Measurements from ENCODE around the gene PNPLA7.

PNPLA7 gene

DNA sequence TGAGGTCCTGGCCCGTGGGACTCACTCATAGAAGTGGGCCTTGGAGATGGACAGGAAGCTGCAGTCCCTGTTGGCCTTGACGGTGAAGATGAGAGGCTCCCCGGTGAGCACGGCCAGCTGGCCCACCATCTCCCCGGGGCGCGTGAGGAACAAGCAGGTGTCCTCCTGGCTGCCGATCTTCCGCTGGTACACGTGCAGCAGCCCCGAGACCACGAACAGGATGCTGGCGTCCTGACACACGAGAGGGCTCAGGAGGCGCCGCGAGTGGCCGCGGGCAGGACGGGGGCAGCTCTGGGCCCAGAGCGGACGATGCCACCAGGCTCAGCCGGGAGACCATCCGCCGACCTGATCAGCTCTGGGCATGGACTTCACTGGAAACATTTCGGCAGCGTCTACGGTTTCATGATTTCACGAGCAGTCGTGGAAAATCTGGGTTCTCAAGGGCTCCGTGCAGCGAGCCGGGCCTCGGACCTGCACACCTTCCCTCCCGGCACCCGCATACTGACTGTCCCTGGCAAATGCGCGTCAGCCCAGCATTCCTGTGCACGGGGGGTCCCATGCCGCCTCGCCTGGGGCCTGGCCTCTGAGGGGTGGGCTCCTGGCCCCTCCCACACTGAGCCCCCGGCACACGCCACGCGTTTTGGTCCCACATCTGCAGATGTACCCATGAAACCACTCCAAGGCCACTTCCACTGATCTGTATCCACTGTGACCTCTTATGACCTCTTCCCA is 49.4 kb downstream of the PNPLA7 start:
- WGBS (ENCODE audit: insufficient coverage), result 92% methylated on average over 41 of the region's 45 CpGs
- H3K4me1 ChIP-seq (ENCODE audit: control extremely low read depth in 1 of 4, control insufficient read depth in 4 of 4, insufficient read depth in 4 of 4, low read length in 3 of 4), result no peaks in the 10 kb centered on the region
- no peak overlapping the region for H3K27ac ChIP-seq (ENCODE audit: insufficient read depth in 1 of 2, low read depth in 1 of 2, low read length in 2 of 2, poor library complexity in 1 of 2, severe bottlenecking in 2 of 2)
- DNase-seq, result no peak
- no peaks in the 10 kb centered on the region for H3K36me3 ChIP-seq (ENCODE audit: control insufficient read depth in 4 of 4, insufficient read depth in 4 of 4, low read length in 3 of 4)
- H3K27me3 ChIP-seq (replicated peaks in 2 of 5; ENCODE audit: control insufficient read depth in 4 of 5, insufficient read depth in 5 of 5, low read length in 4 of 5), result no peaks in the 10 kb centered on the region
- H3K4me3 ChIP-seq (ENCODE audit: control insufficient read depth in 1 of 7, extremely low read depth in 1 of 7, insufficient read depth in 4 of 7, low read depth in 2 of 7, low read length in 6 of 7), result no peak overlapping the region
- POLR2A ChIA-PET, result no interaction called here
- CTCF ChIA-PET, result no interaction called here
- peaks cover 0 to under 1% (median 0%) of the 10 kb centered on the region in 5 experiments for H3K9me3 ChIP-seq (ENCODE audit: control extremely low read depth in 1 of 5, control insufficient read depth in 4 of 5, insufficient read depth in 2 of 5, low read depth in 1 of 5, low read length in 4 of 5)

DNA sequence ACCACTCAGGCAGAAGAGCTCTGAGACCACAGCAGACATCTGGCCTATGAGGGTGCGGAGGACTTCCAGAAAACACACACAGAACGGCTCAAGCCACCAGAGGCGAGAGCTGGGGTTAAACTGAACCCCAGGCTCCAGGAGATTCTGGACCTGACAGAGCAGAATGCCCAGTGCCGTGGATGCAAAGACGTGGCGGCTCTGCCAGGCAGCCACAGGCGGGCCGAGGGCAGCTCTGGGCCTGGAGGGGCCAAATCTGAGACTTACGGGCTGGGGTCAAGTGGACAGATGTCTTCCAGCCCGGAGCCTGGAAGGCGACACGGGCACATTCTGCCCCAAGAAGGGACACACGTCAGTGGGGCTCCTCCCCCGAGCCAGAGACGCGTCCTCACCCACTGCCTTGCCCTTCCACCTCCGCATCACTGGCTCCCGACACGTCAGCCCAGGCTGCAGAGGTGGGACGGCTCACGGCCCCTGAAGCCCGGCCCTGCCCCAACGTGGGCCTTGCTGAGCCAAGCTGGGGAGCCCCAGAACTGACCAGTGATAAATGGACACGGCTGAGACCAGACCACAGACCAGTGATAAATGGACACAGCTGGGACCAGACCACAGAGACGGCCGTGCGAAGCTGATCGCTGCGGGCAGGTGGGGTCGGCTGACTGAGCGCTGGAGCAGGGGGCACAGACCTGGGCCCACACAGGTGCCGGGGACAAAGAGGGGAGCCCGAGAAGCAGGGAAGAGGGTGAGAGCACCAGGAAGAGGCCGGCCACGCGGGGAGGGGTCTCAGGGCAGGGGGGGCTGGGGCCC is 50.1 kb downstream of the PNPLA7 start:
- ChIA-PET POLR2A (no interaction called here), CTCF (no interaction called here)
- WGBS (ENCODE audit: insufficient coverage), result 96% methylated on average over 33 of the region's 36 CpGs
- DNase-seq, result no peak
- H3K4me3 ChIP-seq (ENCODE audit: control insufficient read depth in 1 of 7, extremely low read depth in 1 of 7, insufficient read depth in 4 of 7, low read depth in 2 of 7, low read length in 6 of 7), result no peak overlapping the region
- H3K27me3 ChIP-seq (replicated peaks in 2 of 5; ENCODE audit: control insufficient read depth in 4 of 5, insufficient read depth in 5 of 5, low read length in 4 of 5), result no peaks in the 10 kb centered on the region
- no peaks in the 10 kb centered on the region for H3K4me1 ChIP-seq (ENCODE audit: control extremely low read depth in 1 of 4, control insufficient read depth in 4 of 4, insufficient read depth in 4 of 4, low read length in 3 of 4)
- H3K27ac ChIP-seq (ENCODE audit: insufficient read depth in 1 of 2, low read depth in 1 of 2, low read length in 2 of 2, poor library complexity in 1 of 2, severe bottlenecking in 2 of 2), result no peak overlapping the region
- no peaks in the 10 kb centered on the region for H3K9me3 ChIP-seq (ENCODE audit: control extremely low read depth in 1 of 5, control insufficient read depth in 4 of 5, insufficient read depth in 2 of 5, low read depth in 1 of 5, low read length in 4 of 5)
- no peaks in the 10 kb centered on the region for H3K36me3 ChIP-seq (ENCODE audit: control insufficient read depth in 4 of 4, insufficient read depth in 4 of 4, low read length in 3 of 4)

- H3K4me1 ChIP-seq (ENCODE audit: control extremely low read depth in 1 of 4, control insufficient read depth in 4 of 4, insufficient read depth in 4 of 4, low read length in 3 of 4), result peaks cover 0 to 1% (median 0%) of the 10 kb centered on the region in 4 experiments
- no peak overlapping the region for H3K27ac ChIP-seq (ENCODE audit: insufficient read depth in 1 of 2, low read depth in 1 of 2, low read length in 2 of 2, poor library complexity in 1 of 2, severe bottlenecking in 2 of 2)
- H3K36me3 ChIP-seq (ENCODE audit: control insufficient read depth in 4 of 4, insufficient read depth in 4 of 4, low read length in 3 of 4), result no peaks in the 10 kb centered on the region
- no peak for DNase-seq
- POLR2A ChIA-PET, result no interaction called here
- H3K9me3 ChIP-seq (ENCODE audit: control extremely low read depth in 1 of 5, control insufficient read depth in 4 of 5, insufficient read depth in 2 of 5, low read depth in 1 of 5, low read length in 4 of 5), result no peaks in the 10 kb centered on the region
- H3K4me3 ChIP-seq (ENCODE audit: control insufficient read depth in 1 of 7, extremely low read depth in 1 of 7, insufficient read depth in 4 of 7, low read depth in 2 of 7, low read length in 6 of 7), result no peak overlapping the region
- CTCF ChIA-PET, result no interaction called here
- whole genome bisulfite sequencing (ENCODE audit: insufficient coverage), result 97% methylated on average over 16 of the region's 16 CpGs
- H3K27me3 ChIP-seq (replicated peaks in 2 of 5; ENCODE audit: control insufficient read depth in 4 of 5, insufficient read depth in 5 of 5, low read length in 4 of 5), result no peaks in the 10 kb centered on the region
Measured at GRCh38 chr9:137499416-137499815, 50.8 kb downstream of the PNPLA7 start.

DNA sequence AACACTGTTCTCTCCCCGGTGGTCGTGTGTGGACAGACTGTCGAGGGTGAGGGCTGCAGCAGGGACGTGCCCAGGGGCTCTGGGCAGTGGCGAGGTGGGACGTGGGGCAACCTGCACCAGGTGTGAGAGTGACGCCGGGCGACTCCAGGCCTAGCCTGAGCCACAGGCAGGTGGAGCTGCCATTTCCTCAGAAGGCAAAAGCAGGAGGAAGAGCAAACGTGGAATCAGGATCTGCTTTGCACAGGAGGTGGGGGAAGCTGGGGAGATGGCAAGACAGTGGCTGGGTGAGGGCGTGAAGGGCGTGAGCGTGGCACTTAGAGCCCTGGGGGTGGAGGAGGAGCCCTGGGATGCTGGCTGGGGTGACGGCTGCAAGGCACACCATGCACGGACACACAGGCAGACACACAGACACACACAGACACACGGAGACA is 51.5 kb downstream of the PNPLA7 start:
- H3K9me3 ChIP-seq (ENCODE audit: control extremely low read depth in 1 of 5, control insufficient read depth in 4 of 5, insufficient read depth in 2 of 5, low read depth in 1 of 5, low read length in 4 of 5), result peaks cover 0 to 2% (median 0%) of the 10 kb centered on the region in 5 experiments
- DNase-seq, result no peak
- H3K4me3 ChIP-seq (ENCODE audit: control insufficient read depth in 1 of 7, extremely low read depth in 1 of 7, insufficient read depth in 4 of 7, low read depth in 2 of 7, low read length in 6 of 7), result no peak overlapping the region
- no peak overlapping the region for H3K27ac ChIP-seq (ENCODE audit: insufficient read depth in 1 of 2, low read depth in 1 of 2, low read length in 2 of 2, poor library complexity in 1 of 2, severe bottlenecking in 2 of 2)
- no peaks in the 10 kb centered on the region for H3K36me3 ChIP-seq (ENCODE audit: control insufficient read depth in 4 of 4, insufficient read depth in 4 of 4, low read length in 3 of 4)
- 99% methylated on average over 14 of the region's 16 CpGs for WGBS (ENCODE audit: insufficient coverage)
- POLR2A ChIA-PET, result no interaction called here
- CTCF ChIA-PET, result no interaction called here
- H3K4me1 ChIP-seq (ENCODE audit: control extremely low read depth in 1 of 4, control insufficient read depth in 4 of 4, insufficient read depth in 4 of 4, low read length in 3 of 4), result peaks cover 0 to 7% (median 2%) of the 10 kb centered on the region in 4 experiments
- H3K27me3 ChIP-seq (replicated peaks in 2 of 5; ENCODE audit: control insufficient read depth in 4 of 5, insufficient read depth in 5 of 5, low read length in 4 of 5), result no peaks in the 10 kb centered on the region

DNA sequence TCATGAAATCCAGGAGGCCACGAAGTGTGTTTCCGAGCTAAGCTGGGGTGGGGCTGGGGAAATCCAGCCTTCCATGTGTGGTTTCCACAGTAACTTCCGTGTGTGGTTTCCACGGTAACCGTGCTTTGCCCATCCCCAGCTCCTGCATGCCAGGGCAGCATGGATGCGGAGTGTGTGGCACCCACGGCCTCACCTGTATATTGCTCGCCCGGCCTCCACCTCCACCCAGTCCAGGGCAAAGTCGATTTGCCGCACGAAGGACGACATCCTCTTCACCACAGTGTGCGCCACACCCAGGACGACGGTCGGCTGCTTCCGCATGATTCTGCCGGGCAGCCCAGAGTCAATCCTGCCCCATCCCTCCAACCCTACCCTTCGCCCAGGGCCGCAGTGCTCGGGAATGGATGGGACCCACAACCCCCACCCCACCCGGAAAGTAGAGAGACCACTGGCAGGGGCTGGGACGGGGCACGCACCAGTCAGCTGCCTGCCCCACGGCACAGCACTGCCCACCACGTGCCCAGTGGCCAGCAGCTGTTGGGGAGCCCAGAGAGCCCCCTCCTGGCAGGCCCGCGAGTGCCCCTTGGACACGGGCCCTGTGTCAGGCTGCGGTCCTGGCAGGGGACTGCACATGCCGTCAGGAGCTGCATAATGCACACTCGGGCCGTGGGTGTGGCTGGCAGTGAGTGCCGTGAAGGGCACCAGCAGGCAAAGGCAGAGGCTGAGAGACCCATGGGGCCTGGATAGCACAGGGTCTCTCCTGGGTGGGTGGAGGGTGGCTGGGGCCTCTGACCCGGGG is 52.1 kb downstream of the PNPLA7 start:
- 98% methylated on average over 30 of the region's 36 CpGs for WGBS (ENCODE audit: insufficient coverage)
- POLR2A ChIA-PET, result interaction anchor here (0.5 kb wide), 1 partner anchor 15 kb away, joined by 3 read pairs; no protein-coding TSS in a partner anchor

DNA sequence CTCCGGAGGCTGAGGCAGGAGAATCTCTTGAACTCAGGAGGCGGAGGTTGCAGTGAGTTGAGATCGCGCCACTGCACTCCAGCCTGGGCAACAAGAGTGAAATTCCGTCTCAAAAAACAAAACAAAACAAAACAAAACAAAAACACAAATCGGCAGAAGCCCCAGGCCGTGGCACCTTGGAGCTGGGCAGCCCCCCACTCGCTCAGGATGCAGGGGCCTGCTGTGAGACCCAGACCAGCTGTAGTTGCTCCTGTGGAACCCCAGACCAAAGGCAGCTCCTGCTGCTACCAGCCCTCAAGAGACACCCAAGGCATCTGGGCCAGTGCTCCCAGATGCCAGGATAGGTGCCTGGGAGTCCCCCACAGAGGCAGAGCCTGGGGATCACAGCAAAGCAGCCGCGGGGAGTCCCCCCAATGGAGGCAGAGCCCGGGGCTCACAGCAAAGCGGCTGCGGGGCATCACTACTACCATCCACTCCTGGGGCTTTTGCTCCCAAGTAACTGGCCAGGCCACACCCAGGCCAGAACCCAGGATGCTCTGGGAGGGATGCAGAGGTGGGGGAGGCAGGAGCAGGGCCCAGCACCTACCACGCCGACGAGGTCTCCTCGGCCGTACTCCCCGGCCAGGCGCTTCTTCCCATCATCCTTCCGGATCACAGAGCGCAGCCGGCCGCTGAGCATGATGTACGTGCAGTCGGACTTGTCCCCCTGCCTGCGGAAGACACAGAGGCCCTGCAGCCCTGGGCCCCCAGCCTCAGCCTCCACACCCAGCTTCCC is 53.4 kb downstream of the PNPLA7 start:
- no peak overlapping the region for H3K4me3 ChIP-seq (ENCODE audit: control insufficient read depth in 1 of 7, extremely low read depth in 1 of 7, insufficient read depth in 4 of 7, low read depth in 2 of 7, low read length in 6 of 7)
- H3K4me1 ChIP-seq (ENCODE audit: control extremely low read depth in 1 of 4, control insufficient read depth in 4 of 4, insufficient read depth in 4 of 4, low read length in 3 of 4), result peaks cover 0 to 12% (median 2%) of the 10 kb centered on the region in 4 experiments
- POLR2A ChIA-PET, result no interaction called here
- no peak overlapping the region for H3K27ac ChIP-seq (ENCODE audit: insufficient read depth in 1 of 2, low read depth in 1 of 2, low read length in 2 of 2, poor library complexity in 1 of 2, severe bottlenecking in 2 of 2)
- no peaks in the 10 kb centered on the region for H3K36me3 ChIP-seq (ENCODE audit: control insufficient read depth in 4 of 4, insufficient read depth in 4 of 4, low read length in 3 of 4)
- H3K9me3 ChIP-seq (ENCODE audit: control extremely low read depth in 1 of 5, control insufficient read depth in 4 of 5, insufficient read depth in 2 of 5, low read depth in 1 of 5, low read length in 4 of 5), result peaks cover 0 to 4% (median 2%) of the 10 kb centered on the region in 5 experiments
- 98% methylated on average over 22 of the region's 27 CpGs for WGBS (ENCODE audit: insufficient coverage)
- no peaks in the 10 kb centered on the region for H3K27me3 ChIP-seq (replicated peaks in 2 of 5; ENCODE audit: control insufficient read depth in 4 of 5, insufficient read depth in 5 of 5, low read length in 4 of 5)
- CTCF ChIA-PET, result interaction anchor here (1.2 kb wide), 1 partner anchor 9 kb away, joined by 3 read pairs; no protein-coding TSS in a partner anchor
- DNase-seq, result no peak

More for the DNA sequence above, 52.1 kb downstream of the PNPLA7 start:
- no peaks in the 10 kb centered on the region for H3K36me3 ChIP-seq (ENCODE audit: control insufficient read depth in 4 of 4, insufficient read depth in 4 of 4, low read length in 3 of 4)
- H3K4me1 ChIP-seq (ENCODE audit: control extremely low read depth in 1 of 4, control insufficient read depth in 4 of 4, insufficient read depth in 4 of 4, low read length in 3 of 4), result peaks cover 0 to 12% (median 2%) of the 10 kb centered on the region in 4 experiments
- no peaks in the 10 kb centered on the region for H3K27me3 ChIP-seq (replicated peaks in 2 of 5; ENCODE audit: control insufficient read depth in 4 of 5, insufficient read depth in 5 of 5, low read length in 4 of 5)
- H3K27ac ChIP-seq (ENCODE audit: insufficient read depth in 1 of 2, low read depth in 1 of 2, low read length in 2 of 2, poor library complexity in 1 of 2, severe bottlenecking in 2 of 2), result no peak overlapping the region
- no peak overlapping the region for H3K4me3 ChIP-seq (ENCODE audit: control insufficient read depth in 1 of 7, extremely low read depth in 1 of 7, insufficient read depth in 4 of 7, low read depth in 2 of 7, low read length in 6 of 7)
- DNase-seq, result no peak
- peaks cover 0 to 4% (median 2%) of the 10 kb centered on the region in 5 experiments for H3K9me3 ChIP-seq (ENCODE audit: control extremely low read depth in 1 of 5, control insufficient read depth in 4 of 5, insufficient read depth in 2 of 5, low read depth in 1 of 5, low read length in 4 of 5)
- CTCF ChIA-PET, result no interaction called here

All from common myeloid progenitor, CD34-positive (primary cell).